GM19328 (cell line): ENCODE data around the gene HERC2.

Experiments
- ATAC-seq: cut with Tn5 transposase; IDR thresholded peaks from one replicate; pipeline ENCODE4 v1.9.1; 2021; ENCODE audit warnings: mild to moderate bottlenecking, moderate library complexity; ENCODE audit not compliant: unreplicated experiment

HERC2 gene

DNA sequence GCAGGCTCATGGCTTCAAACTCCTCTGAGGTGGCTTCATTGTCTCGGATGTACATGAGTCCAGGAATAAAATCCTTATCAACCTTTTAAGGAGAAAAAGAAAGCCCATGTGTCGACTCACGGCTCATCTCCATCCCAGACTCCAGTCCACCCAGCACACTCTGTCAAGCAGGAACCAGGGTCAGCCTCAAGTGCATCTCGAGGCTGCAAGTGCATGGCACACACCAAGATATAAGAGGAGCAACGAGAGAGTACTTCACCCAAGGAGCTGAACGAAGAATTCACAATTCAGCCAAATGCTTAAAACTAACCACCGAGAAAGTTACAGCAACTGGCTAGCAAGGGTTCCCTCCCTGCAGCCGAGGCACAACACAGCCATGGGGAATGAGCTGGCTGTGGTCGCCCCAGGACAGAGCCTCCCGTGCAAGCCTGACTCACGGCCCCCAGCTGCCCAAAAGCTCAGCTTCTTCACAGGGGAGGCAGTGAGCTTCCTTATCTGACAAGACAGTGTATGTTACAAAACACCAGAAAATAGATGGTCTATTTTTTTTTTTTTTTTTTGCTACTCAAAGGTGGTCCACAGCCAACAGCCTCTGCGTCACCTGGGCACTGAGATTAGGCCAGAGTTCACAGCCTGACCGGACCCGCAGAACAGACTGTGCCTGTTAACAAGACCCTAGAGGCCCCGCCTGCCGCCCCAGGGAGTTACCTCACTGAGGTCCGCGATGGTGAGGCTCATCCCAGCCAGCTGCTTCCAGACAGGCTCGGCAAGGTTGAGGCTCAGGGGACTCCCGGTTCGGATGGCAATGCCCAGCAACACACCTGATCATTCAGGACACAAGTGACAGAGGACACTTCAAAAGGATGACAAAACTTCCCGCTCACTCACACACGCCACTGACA is 207.0 kb downstream of the HERC2 start:
- no peak for ATAC-seq

- ATAC-seq = no peak
These were observed 207.9 kb downstream of the HERC2 start for GRCh38 chr15:28114114-28114455.

DNA sequence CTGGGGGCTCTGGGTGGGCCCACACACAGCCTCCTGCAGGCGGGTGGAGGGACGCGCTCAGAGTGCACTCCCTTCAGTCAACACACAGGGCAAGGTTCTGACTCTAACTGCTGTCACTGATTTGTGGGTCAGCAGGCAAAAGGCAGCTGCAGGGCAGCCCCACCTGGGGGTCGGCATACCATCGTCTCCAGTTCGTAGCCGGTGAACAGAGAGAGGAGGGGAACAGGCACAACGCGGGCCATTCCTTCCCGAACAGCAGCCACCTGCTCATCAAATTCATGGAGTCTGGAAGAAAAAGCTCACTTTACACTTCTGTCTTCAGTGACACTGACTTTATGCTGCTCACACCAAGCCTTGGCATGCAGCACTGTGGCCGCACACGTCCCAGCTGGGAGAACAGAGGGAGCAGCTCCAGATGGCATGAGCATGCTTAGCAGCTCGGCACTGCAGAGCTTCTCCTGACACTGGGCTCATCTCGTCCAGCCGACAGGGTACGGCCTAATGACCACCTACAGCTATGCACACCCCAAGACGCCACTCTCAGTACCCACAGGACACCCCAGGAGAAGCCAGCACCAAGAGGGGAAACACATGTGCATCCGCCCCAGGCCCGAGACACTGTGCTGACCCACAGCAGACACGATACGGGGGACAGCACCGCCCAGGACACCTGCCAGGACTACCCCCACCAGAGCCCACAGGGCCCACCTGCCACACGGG is 208.4 kb downstream of the HERC2 start:
- no peak for ATAC-seq

DNA sequence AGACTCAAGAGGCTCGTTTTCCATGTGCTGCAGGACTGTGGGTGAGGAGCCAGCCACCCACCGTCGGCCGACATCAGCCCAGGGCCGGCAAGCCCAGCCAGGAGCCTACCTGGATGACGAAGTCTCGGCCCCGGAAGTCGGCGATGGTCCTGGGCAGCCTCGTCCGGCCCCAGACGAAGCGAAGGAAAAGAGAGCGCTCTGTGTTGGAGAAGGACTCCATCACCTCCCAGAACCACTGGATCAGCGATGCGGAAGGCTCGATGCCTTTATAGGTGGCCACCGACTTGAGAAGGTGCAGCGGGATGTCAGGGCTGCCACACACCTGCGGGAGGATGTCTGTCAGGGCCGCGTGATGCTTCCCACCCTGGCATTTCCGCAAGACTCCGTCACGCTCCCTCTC is 209.0 kb downstream of the HERC2 start:
- ATAC-seq = no peak

DNA sequence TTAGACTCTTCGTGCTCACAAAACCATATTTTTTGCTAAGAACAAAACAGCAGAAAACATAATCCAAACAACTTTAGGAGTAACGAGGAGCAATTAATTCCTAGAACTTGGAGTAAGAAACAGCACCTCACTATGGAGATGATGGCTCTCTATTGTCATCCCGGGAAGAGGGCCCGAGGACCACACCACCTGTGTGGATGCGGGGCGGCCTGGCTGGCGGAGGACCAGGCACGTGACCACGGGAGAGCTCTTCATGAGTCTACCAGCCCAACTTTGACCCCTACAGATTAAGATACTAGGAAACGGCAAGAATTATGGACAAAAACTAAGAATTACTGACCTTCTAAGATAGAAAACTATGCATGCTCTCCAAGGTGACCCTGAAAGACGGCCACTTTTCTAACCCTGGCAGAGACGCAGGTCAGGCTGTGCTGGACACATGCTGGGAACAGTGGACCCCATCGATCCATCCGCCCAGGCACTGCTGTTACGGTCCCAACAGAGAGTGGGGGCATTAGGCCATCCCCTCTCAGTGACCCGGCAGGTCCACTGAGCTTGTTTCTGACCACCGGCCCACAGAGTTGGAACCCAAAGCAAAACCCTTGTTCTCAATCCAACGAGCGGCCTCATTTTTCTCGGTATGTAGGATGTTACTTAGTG is 209.7 kb downstream of the HERC2 start:
- no peak for ATAC-seq

- ATAC-seq = no peak
These were observed 210.4 kb downstream of the HERC2 start for GRCh38 chr15:28111543-28111942.

DNA sequence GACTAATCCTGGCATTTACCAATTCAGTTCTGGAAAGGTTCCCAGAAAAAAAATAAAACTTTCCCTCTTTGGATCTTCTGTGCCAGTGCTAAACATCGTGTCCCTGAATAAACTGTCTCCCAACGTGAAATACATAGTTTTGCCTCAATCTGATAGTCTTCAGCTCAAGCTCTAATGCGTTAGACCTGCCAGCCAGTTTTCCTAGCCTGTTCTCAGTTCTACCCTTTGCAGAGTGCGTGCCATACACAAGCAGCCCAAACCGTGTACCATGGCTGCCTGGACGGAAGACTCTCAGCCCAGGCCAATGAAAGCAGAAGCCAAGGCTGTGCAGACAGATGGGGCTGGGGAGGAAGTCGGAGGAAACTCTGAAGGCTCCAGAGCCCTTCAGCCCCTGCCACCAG is 211.5 kb downstream of the HERC2 start:
- no peak for ATAC-seq

DNA sequence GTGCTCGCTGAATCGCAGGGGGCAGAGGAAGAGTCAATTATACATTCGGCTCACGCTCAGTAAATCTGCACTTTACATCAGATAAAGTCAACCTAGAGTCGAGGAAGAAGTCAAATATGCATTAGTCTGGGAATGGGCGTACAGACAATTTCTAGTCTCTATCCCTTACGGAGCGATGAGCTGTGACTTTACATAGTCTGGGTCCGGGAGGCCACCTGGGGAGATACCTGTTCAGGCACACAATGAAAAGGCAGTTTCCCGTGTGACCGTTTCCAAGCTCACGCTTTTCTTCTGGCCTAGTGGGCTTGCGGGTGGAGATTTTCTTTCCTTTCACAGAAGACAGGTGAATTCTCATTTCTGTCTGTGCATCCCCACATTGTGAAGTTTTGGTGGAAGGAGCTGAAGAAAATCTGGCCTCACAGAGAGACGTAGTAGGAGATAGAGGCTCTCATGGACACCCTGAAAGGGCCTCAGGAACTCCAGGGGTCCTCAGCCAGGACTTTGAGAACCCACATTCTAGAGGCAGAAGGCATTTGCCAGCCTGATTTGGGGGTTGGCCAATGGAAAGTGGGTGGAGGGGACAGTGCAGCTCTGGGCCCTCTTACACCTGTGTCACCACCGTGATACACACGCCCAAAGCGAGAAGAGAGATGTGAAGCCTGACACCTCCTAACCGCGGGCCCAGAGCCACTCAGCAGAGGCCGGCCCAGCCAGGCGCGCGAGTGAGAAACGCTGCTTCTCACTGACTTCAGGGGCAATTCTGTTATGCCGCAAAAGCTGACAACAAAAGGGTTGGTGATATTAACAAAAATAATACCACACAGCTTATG is 212.1 kb downstream of the HERC2 start:
- ATAC-seq = no peak

GRCh38 chr15:28107904-28108275 is 214.1 kb downstream of the HERC2 start:
- no peak for ATAC-seq

- ATAC-seq = no peak
These were observed 214.7 kb downstream of the HERC2 start for GRCh38 chr15:28107111-28107903.

DNA sequence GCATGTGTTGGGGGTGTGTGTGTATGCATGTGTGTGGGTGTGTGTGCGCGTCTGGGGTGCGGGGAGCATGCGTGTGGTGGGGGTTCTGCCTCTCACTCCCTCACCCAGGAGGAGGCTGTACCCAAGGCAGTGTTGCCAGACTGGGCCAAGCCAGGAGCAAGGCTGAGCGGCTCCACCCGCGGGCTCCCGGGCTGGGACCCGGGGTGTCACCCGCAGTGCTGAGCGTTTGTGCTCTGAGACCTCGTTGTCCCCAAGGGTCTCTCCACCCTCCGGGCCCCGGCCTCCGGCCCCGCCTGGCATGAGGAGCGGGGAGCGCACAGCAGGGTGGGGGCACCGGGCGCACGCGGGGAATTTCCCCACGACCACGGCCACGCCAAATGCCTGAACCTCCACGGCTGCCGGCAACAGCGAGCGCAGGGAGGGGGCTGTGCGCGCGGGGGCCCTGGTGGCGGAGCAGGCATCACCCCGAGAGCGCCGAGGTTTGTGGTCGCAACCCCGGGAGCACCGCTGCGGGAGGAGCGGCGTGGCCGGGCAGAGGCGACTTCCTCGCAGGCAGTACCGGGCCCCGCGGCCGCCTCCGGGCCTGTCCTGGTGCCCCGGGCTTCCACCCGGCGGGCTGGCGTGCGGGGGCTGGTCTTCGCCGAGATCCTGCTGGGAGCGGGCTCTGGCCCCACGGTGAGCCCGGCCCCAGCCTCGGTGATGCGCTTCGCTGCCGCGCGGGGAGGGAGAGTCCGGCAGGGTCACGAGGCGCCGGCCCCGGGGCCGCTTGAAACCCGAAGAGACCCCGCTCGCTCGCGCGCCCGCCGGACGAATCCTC is 215.5 kb downstream of the HERC2 start:
- no peak for ATAC-seq

DNA sequence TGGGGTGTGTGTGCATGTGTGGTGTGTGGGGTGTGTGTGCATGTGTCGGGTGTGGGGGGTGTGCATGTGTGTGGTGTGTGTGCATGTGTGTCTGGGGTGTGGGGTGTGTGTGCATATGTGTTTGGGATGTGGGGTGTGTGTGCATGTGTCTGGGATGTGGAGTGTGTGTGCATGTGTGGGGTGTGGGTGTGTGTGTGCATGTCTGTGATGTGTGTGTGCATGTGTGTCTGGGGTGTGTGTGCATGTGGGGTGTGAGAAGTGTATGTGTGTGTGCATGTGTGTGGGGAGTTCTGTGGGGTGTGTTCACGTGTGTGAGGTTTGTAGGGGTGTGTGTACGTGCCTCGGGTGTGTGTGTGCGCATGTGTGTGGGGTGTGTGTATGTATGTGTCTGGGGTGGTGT is 216.2 kb downstream of the HERC2 start:
- no peak for ATAC-seq

GRCh38 chr15:28105224-28105791 is 216.7 kb downstream of the HERC2 start:
- no peak for ATAC-seq

DNA sequence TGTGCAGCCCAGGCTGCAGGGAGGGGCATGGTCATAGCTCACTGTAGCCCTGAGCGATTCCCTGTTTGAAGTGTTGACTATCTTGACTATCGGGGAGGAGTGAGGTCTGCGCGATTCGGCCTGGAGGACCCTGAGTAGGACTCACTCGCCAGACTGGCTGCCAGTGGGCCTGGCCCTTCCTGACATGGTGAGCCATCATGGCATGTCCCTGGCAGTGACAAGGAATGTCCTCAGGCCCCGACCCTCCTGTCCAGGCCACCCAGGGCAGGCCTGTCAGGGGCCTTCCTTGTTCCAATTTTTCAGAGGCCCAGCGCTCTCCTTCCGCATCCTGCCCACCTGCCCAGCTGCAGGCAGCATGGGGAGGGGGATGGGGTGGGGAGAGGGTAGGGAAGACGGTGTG is 217.7 kb downstream of the HERC2 start:
- ATAC-seq = no peak

DNA sequence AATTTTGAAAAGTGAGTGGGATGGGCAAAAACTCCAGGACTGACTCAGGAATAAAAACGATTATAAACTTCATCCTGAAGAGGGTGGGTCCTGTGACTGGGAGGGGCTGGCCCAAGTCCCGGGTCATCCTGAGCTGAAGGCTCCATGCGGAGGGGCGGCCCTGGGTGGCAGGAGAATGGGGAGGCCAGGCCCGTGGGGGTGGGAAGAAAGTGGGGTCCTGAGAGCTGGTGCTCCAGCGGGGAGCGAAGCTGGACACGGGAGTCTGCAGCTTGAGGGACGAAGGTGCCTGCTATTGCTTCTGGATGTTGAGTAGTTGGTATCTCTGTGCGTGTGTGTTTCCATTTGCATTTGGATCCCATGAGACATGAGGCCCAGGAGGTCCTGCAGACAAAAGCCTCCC is 218.1 kb downstream of the HERC2 start:
- ATAC-seq = no peak

DNA sequence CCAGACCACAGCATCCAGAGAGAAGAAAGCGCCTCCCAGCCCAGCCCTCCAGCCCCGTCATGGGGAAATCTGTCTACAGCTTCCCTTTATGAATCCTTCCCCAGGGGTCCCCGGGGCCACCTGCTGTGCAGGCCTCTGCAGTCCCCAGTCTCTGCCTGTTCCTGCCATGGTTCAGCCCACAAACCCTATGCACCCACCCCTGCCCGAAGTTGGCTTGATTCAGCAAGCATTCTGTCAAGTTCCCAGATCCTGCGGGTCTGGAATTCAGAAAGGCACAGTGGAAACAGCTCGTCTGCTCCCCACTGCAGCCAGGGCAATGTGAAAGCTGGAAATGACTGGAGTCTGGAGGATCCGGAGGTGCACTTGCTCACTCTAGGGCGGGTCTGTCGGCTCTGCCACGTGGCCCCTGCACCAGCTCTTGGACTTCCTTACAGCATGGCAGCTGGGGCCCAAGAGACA is 220.0 kb downstream of the HERC2 start:
- ATAC-seq = no peak

- no peak for ATAC-seq
These were observed 220.8 kb downstream of the HERC2 start for GRCh38 chr15:28101201-28101600.

- ATAC-seq = no peak
These were observed 221.3 kb downstream of the HERC2 start for GRCh38 chr15:28100516-28101195.
